Neural progenitor cell (in vitro differentiated cells): ENCODE data around the gene GPRC5A.
"Not testable (repeated sequence)": the region's sequence is repeated elsewhere in the genome, so short reads cannot be mapped to it uniquely, and the experiment has no call there.

Source experiments
- CTCF ChIP-seq: fragments of 200-600 bp; sonication (generic); IDR thresholded peaks from 2 replicates; pipeline ENCODE4 v1.5.1; 2017; ENCODE audit warnings: antibody characterized with exemption, mild to moderate bottlenecking
- EZH2phosphoT487 ChIP-seq: fragments of 200-600 bp; sonication (generic); IDR thresholded peaks from 2 replicates; pipeline ENCODE4 v1.6.1; 2017; ENCODE audit warnings: antibody characterized with exemption

- not testable (repeated sequence) for TF ChIP-seq CTCF, EZH2phosphoT487
Measured at GRCh38 chr12:12875301-12875700, 16.1 kb upstream of the GPRC5A start.
